ENCODE results near the gene TSTD2. TPM values are rescaled to one million over a fixed set of nuclear protein-coding genes. Genes with fewer than 3 reads are reported as not detected.

Gene TSTD2
- total and polyA plus RNA-seq, 11 donors = 10.5 to 32.9 (median 21.0) TPM

DNA sequence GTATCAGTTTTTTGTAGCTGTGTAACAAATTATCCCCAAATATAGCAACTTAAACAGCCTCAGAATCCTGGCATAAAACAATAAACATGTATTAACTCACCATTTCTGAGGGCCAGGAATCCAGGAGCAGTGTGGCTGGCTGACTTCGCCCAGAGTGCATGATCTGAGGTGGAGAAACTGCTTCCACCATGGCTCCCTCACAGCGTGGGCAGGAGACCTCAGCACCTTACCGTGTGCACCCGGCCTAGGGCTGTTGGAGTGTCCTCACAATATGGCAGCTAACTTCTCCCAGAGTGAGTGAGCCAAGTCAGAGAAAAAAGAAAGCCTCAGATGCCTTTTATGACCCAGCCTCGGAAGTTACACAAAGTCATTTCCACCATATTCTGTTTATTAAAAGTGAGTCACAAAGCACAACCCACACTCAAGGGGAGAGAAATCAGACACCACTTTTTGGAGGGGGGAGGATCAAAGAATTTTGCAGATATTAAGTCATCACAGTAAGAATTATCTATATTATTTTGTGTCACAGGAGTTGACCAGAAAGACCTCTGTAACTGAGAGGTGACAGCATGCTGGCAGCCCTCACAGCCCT, 59.6 kb downstream of the TSTD2 start:
- no peaks in the 10 kb centered on the region for H3K27me3 ChIP-seq
- TF ChIP-seq, protein P1, sequence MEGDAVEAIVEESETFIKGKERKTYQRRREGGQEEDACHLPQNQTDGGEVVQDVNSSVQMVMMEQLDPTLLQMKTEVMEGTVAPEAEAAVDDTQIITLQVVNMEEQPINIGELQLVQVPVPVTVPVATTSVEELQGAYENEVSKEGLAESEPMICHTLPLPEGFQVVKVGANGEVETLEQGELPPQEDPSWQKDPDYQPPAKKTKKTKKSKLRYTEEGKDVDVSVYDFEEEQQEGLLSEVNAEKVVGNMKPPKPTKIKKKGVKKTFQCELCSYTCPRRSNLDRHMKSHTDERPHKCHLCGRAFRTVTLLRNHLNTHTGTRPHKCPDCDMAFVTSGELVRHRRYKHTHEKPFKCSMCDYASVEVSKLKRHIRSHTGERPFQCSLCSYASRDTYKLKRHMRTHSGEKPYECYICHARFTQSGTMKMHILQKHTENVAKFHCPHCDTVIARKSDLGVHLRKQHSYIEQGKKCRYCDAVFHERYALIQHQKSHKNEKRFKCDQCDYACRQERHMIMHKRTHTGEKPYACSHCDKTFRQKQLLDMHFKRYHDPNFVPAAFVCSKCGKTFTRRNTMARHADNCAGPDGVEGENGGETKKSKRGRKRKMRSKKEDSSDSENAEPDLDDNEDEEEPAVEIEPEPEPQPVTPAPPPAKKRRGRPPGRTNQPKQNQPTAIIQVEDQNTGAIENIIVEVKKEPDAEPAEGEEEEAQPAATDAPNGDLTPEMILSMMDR (IDR thresholded peaks at IDR 0.05) = no peak
- TF ChIP-seq POLR2A (IDR thresholded peaks at IDR 0.05) = no peak
- peaks cover 0 to 48% (median 27%) of the 10 kb centered on the region in 9 donors for H3K36me3 ChIP-seq

DNA sequence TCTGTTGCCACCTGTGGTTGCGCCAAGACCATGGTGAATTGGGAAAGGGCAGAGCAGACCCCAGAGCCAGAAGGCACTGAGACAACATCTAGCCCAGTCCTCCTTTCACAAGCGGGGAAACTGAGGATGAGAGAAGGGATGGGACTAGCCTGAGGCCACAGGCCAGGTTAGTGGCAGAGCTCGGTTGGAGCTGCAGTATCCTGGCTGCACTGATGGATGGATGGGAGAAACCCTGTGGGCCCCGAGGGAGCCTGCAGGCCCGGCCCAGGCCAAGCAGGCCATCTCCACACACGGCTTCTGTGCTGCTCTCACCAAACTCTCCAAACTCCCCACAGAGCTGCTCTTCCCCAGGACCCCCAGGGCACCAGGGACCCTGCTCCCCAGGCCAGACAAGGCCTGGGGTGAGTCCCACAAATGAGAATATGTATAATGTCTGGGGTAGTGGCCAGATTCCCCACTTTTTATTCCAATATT, 60.2 kb downstream of the TSTD2 start:
- Histone ChIP-seq H3K9me3 (no peaks in the 10 kb centered on the region), H3K27me3 (no peaks in the 10 kb centered on the region), H3K27ac (peak overlapping the region in 2 of 12 donors; percentile 3 to 68), H3K4me3 (no peak overlapping the region), H3K36me3 (peaks cover 0 to 55% (median 34%) of the 10 kb centered on the region in 9 donors), H3K4me1 (peaks cover 0 to 25% (median 7%) of the 10 kb centered on the region in 12 donors)
- no peak for ATAC-seq
- intact Hi-C loops (cut with DNase I) = no loop called here
- no peak for TF ChIP-seq POLR2A (IDR thresholded peaks at IDR 0.05)
- TF ChIP-seq, protein P1 (IDR thresholded peaks at IDR 0.05) = no peak
- DNase-seq = peak in 1 of 5 donors; percentile 2
- 67 to 87% (median 77%) methylated on average over 3 to 6 of the region's 6 CpGs for WGBS, 4 donors

More for the DNA sequence above, 59.6 kb downstream of the TSTD2 start:
- DNase-seq = peak in 2 of 5 donors; percentile 1 to 20
- H3K4me1 ChIP-seq = peaks cover 0 to 26% (median 7%) of the 10 kb centered on the region in 12 donors
- WGBS, 4 donors = 87 to 92% (median 91%) methylated on average over 5 of the region's 5 CpGs
- no peak for ATAC-seq
- H3K9me3 ChIP-seq = no peaks in the 10 kb centered on the region
- H3K4me3 ChIP-seq = no peak overlapping the region
- intact Hi-C loops (cut with DNase I) = no loop called here
- H3K27ac ChIP-seq = no peak overlapping the region

DNA sequence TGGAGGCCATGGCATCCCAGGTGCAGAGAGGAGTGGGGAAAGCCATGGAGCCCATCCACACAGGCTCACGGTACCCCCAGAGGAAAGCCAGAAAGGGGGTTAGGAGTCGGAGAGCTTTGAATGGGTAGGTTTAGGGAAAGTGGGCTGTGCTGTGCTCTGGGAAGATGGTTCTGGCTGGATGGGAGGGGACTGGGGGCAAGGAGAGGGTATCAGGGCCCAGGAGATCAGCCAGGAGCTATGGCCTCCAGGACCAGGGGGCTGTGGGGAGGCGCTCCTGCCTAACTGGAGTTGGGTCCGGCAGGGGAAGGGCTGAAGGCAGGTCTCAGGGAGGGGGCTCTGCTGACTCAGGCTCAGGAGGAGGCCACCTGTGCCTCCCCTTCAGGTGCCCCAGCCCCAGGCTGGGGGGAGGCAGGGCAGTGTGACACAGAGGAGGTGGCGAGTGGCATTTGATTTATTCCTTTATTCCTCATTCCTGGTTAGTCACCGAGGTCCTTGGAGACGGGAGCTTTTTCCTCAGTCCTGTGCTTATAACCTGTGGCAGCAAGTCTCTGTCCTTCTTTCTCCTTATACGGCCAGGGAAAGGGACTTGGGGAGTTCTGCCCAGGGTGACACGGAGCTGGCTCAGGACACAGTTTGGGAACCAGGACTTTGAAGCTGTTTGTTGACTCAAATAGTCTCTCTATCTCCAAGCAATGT, 60.8 kb downstream of the TSTD2 start:
- Histone ChIP-seq H3K27me3 (no peaks in the 10 kb centered on the region), H3K4me1 (peaks cover 0 to 25% (median 7%) of the 10 kb centered on the region in 12 donors), H3K36me3 (peaks cover 0 to 60% (median 37%) of the 10 kb centered on the region in 9 donors), H3K4me3 (no peak overlapping the region), H3K27ac (peak overlapping the region in 6 of 12 donors; percentile 3 to 80 (median 70)), H3K9me3 (no peaks in the 10 kb centered on the region)
- 73 to 80% (median 76%) methylated on average over 9 of the region's 9 CpGs for WGBS, 4 donors
- no peak for TF ChIP-seq POLR2A (IDR thresholded peaks at IDR 0.05)
- TF ChIP-seq, protein P1 (IDR thresholded peaks at IDR 0.05) = no peak
- ATAC-seq = peak in 1 of 4 donors; percentile 8
- DNase-seq = no peak
- intact Hi-C loops (cut with DNase I) = no loop called here

DNA sequence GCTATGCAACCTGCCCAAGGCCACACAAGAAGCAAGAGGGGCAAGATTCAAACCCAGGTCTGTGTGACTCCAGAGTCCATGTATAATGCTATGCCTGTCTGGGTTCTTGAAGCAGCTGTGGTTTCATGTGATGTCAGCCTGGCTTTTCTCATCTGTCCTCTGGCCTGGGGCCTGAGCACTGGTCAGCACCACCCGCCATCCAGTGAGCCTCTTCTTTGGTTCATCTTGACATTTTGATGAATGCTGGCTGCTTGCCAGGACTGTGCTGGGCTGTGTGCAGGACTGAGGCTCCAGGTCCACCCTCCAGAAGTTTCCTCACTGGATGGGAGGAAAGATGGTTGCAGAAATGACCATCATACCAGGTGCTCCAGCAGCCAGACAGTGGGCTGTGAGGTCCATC, 61.5 kb downstream of the TSTD2 start:
- ATAC-seq = peak; percentile 18 to 55 (median 28)
- H3K9me3 ChIP-seq = no peaks in the 10 kb centered on the region
- no peak overlapping the region for H3K4me3 ChIP-seq
- TF ChIP-seq, protein P1 (IDR thresholded peaks at IDR 0.05) = no peak
- TF ChIP-seq POLR2A (IDR thresholded peaks at IDR 0.05) = no peak
- intact Hi-C loops (cut with DNase I) = no loop called here
- peak in 3 of 5 donors; percentile 44 to 57 (median 48) for DNase-seq
- no peaks in the 10 kb centered on the region for H3K27me3 ChIP-seq
- WGBS, 4 donors = 44 to 64% (median 57%) methylated on average over 1 of the region's 1 CpG
- H3K27ac ChIP-seq = peak overlapping the region in 9 of 12 donors; percentile 39 to 80 (median 73)
- peaks cover 0 to 25% (median 7%) of the 10 kb centered on the region in 12 donors for H3K4me1 ChIP-seq
- H3K36me3 ChIP-seq = peaks cover 0 to 67% (median 42%) of the 10 kb centered on the region in 9 donors
